SJCRH30 (cell line): ENCODE data around the gene PPP1R15B. TPM values are rescaled to one million over a fixed set of nuclear protein-coding genes. Genes with fewer than 3 reads are reported as not detected.
A peak's percentile ranks its signal among the peaks of the same experiment; 100 is the strongest.

Experiments
- DNase-seq, 2 experiments: peaks; one replicate each; pipeline ENCODE4 v3.0.0-alpha.2; 2015 to 2020
- H3K27ac ChIP-seq: fragments of 250-450 bp; sonication (Bioruptor Pico); 2 replicates; pipeline ENCODE4 v1.5.1; 2020; ENCODE audit warnings: mild to moderate bottlenecking, moderate library complexity
- H3K27me3 ChIP-seq: fragments of 250-450 bp; sonication (Bioruptor Pico); 2 replicates; pipeline ENCODE4 v1.5.1; 2020; ENCODE audit warnings: mild to moderate bottlenecking, moderate library complexity
- H3K36me3 ChIP-seq: fragments of 250-450 bp; sonication (Bioruptor Pico); 2 replicates; pipeline ENCODE4 v1.5.1; 2020; ENCODE audit warnings: mild to moderate bottlenecking, moderate library complexity
- H3K4me1 ChIP-seq: fragments of 250-450 bp; sonication (Bioruptor Pico); 2 replicates; pipeline ENCODE4 v1.5.1; 2020; ENCODE audit warnings: mild to moderate bottlenecking, moderate library complexity
- H3K4me3 ChIP-seq: fragments of 250-450 bp; sonication (Bioruptor Pico); 2 replicates; pipeline ENCODE4 v1.5.1; 2020; ENCODE audit warnings: mild to moderate bottlenecking, moderate library complexity
- H3K9me3 ChIP-seq: fragments of 250-450 bp; sonication (Bioruptor Pico); replicated peaks from 2 replicates; pipeline ENCODE4 v1.5.1; 2020; ENCODE audit warnings: mild to moderate bottlenecking, moderate library complexity
- total RNA-seq: library from RNA; depleted of rRNA; stranded (reverse); fragments of >200 nt; shearing (Covaris generic); gene quantifications from 2 replicates; pipeline ENCODE4 v1.2.3, GENCODE V29; 2014

Gene PPP1R15B
- total RNA-seq, 1 experiment from 2014 or later: 71.4 TPM

GRCh38 chr1:204405988-204406387 lies 5.6 kb downstream of the PPP1R15B start:
- H3K9me3 ChIP-seq: no peaks in the 10 kb centered on the region
- H3K27me3 ChIP-seq: no peaks in the 10 kb centered on the region
- no peaks in the 10 kb centered on the region; the same call in 1 of the 2 replicates for H3K4me1 ChIP-seq
- H3K27ac ChIP-seq: no peak overlapping the region
- peaks cover 70% of the 10 kb centered on the region for H3K36me3 ChIP-seq
- H3K4me3 ChIP-seq: no peak overlapping the region
- DNase-seq: no peak

- Histone ChIP-seq H3K4me1 (no peaks in the 10 kb centered on the region; the same call in 1 of the 2 replicates), H3K9me3 (no peaks in the 10 kb centered on the region), H3K27ac (no peak overlapping the region), H3K36me3 (peaks cover 69% of the 10 kb centered on the region), H3K27me3 (no peaks in the 10 kb centered on the region), H3K4me3 (no peak overlapping the region)
- no peak for DNase-seq
Observed at GRCh38 chr1:204404629-204405028, 7.0 kb downstream of the PPP1R15B start.

GRCh38 chr1:204402391-204402790 lies 9.2 kb downstream of the PPP1R15B start:
- Histone ChIP-seq H3K9me3 (no peaks in the 10 kb centered on the region), H3K4me3 (no peak overlapping the region), H3K27me3 (no peaks in the 10 kb centered on the region), H3K4me1 (no peaks in the 10 kb centered on the region; the same call in 1 of the 2 replicates), H3K27ac (no peak overlapping the region), H3K36me3 (peaks cover 69% of the 10 kb centered on the region)
- DNase-seq: no peak

GRCh38 chr1:204401730-204402129 lies 9.9 kb downstream of the PPP1R15B start:
- no peaks in the 10 kb centered on the region for H3K9me3 ChIP-seq
- H3K36me3 ChIP-seq: peaks cover 69% of the 10 kb centered on the region
- no peaks in the 10 kb centered on the region for H3K27me3 ChIP-seq
- no peaks in the 10 kb centered on the region; the same call in 1 of the 2 replicates for H3K4me1 ChIP-seq
- no peak overlapping the region for H3K27ac ChIP-seq
- no peak overlapping the region for H3K4me3 ChIP-seq
- no peak for DNase-seq

- DNase-seq: no peak
- Histone ChIP-seq H3K9me3 (no peaks in the 10 kb centered on the region), H3K4me3 (no peak overlapping the region), H3K36me3 (peaks cover 66% of the 10 kb centered on the region), H3K4me1 (no peaks in the 10 kb centered on the region; the same call in 1 of the 2 replicates), H3K27ac (no peak overlapping the region), H3K27me3 (no peaks in the 10 kb centered on the region)
Observed at GRCh38 chr1:204400882-204401510, 10.6 kb downstream of the PPP1R15B start.

- Histone ChIP-seq H3K27me3 (no peaks in the 10 kb centered on the region), H3K4me1 (no peaks in the 10 kb centered on the region), H3K36me3 (peaks cover 41% of the 10 kb centered on the region), H3K9me3 (no peaks in the 10 kb centered on the region; the same call in 1 of the 2 replicates), H3K27ac (no peak overlapping the region), H3K4me3 (no peak overlapping the region)
- peak; percentile 87 to 94 for DNase-seq
Observed at GRCh38 chr1:204398197-204399125, 13.2 kb downstream of the PPP1R15B start.

- H3K36me3 ChIP-seq: peaks cover 27% of the 10 kb centered on the region
- H3K9me3 ChIP-seq: no peaks in the 10 kb centered on the region; the same call in 1 of the 2 replicates
- DNase-seq: no peak
- H3K27me3 ChIP-seq: no peaks in the 10 kb centered on the region
- H3K4me3 ChIP-seq: no peak overlapping the region
- H3K27ac ChIP-seq: no peak overlapping the region
- H3K4me1 ChIP-seq: no peaks in the 10 kb centered on the region
Observed at GRCh38 chr1:204396015-204396583, 15.5 kb downstream of the PPP1R15B start.

- H3K27me3 ChIP-seq: no peaks in the 10 kb centered on the region
- no peak overlapping the region for H3K27ac ChIP-seq
- H3K36me3 ChIP-seq: peaks cover 1% of the 10 kb centered on the region; the same call in 1 of the 2 replicates
Observed at GRCh38 chr1:204391629-204392028, 20.0 kb downstream of the PPP1R15B start.

GRCh38 chr1:204390751-204391466 lies 20.7 kb downstream of the PPP1R15B start:
- no peaks in the 10 kb centered on the region for H3K36me3 ChIP-seq
- no peaks in the 10 kb centered on the region for H3K27me3 ChIP-seq
- no peaks in the 10 kb centered on the region; the same call in 1 of the 2 replicates for H3K9me3 ChIP-seq
- H3K4me3 ChIP-seq: no peak overlapping the region
- no peaks in the 10 kb centered on the region for H3K4me1 ChIP-seq
- no peak overlapping the region for H3K27ac ChIP-seq
- no peak for DNase-seq

More at GRCh38 chr1:204391629-204392028, 20.0 kb downstream of the PPP1R15B start:
- Histone ChIP-seq H3K4me3 (no peak overlapping the region), H3K4me1 (no peaks in the 10 kb centered on the region), H3K9me3 (no peaks in the 10 kb centered on the region; the same call in 1 of the 2 replicates)
- DNase-seq: no peak

GRCh38 chr1:204385727-204386126 lies 25.9 kb downstream of the PPP1R15B start:
- no peaks in the 10 kb centered on the region for H3K36me3 ChIP-seq
- no peak overlapping the region for H3K27ac ChIP-seq
- no peak for DNase-seq
- H3K9me3 ChIP-seq: no peaks in the 10 kb centered on the region
- H3K4me1 ChIP-seq: no peaks in the 10 kb centered on the region
- no peak overlapping the region for H3K4me3 ChIP-seq
- H3K27me3 ChIP-seq: peaks cover 6% of the 10 kb centered on the region; the same call in 1 of the 2 replicates

GRCh38 chr1:204384636-204385352 lies 26.8 kb downstream of the PPP1R15B start:
- Histone ChIP-seq H3K27me3 (peaks cover 8% of the 10 kb centered on the region; the same call in 1 of the 2 replicates), H3K4me3 (no peak overlapping the region), H3K27ac (no peak overlapping the region), H3K36me3 (no peaks in the 10 kb centered on the region), H3K9me3 (no peaks in the 10 kb centered on the region), H3K4me1 (no peaks in the 10 kb centered on the region)
- no peak for DNase-seq

GRCh38 chr1:204383163-204383904 lies 28.3 kb downstream of the PPP1R15B start:
- no peaks in the 10 kb centered on the region for H3K9me3 ChIP-seq
- H3K4me3 ChIP-seq: no peak overlapping the region
- no peaks in the 10 kb centered on the region for H3K36me3 ChIP-seq
- H3K27me3 ChIP-seq: peaks cover 18% of the 10 kb centered on the region
- no peak overlapping the region for H3K27ac ChIP-seq
- DNase-seq: no peak
- H3K4me1 ChIP-seq: no peaks in the 10 kb centered on the region

GRCh38 chr1:204382714-204383083 lies 28.9 kb downstream of the PPP1R15B start:
- Histone ChIP-seq H3K36me3 (no peaks in the 10 kb centered on the region), H3K4me3 (no peak overlapping the region), H3K27me3 (peaks cover 24% of the 10 kb centered on the region), H3K9me3 (no peaks in the 10 kb centered on the region), H3K27ac (no peak overlapping the region), H3K4me1 (no peaks in the 10 kb centered on the region)
- DNase-seq: no peak
